Nucleus accumbens (tissue), 56 donors: ENCODE results near the gene ARHGEF37.
"Not testable (repeated sequence)": the region's sequence is repeated elsewhere in the genome, so short reads cannot be mapped to it uniquely, and the experiment has no call there.

Experiments used
- DNase-seq, 56 donors: peaks; one replicate each; lab custom pipeline; 2025; lab: John Stamatoyannopoulos, UW

Gene ARHGEF37

DNA sequence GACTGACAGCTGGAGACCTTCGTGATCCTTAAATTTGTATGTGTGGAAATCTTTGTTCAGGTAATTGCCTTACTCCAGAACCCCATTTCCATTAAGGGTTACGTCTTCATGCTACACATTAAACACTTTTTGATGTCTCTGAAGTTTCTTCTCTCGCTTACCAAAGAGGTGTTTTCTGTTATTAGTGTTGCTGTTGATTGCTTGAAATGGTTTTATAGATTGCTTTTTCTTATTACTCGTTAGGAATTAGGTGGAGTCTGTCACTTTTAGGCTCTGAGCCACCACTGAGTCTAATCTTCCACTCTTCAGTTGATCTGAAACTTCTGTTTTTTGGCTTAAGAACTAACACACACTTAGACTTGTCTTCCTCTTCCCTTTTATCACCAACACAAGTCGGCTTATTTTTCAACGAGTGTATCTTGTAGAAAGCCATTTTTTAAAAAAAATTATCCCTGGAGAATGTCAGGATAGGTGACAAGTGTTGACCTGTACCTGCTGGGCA, 86.6 kb downstream of the ARHGEF37 start:
- DNase-seq = no peak

- DNase-seq = not testable (repeated sequence)
Measured at GRCh38 chr5:149669273-149669672, 88.0 kb downstream of the ARHGEF37 start.

- DNase-seq = no peak
Measured at GRCh38 chr5:149671544-149671943, 90.2 kb downstream of the ARHGEF37 start.

DNA sequence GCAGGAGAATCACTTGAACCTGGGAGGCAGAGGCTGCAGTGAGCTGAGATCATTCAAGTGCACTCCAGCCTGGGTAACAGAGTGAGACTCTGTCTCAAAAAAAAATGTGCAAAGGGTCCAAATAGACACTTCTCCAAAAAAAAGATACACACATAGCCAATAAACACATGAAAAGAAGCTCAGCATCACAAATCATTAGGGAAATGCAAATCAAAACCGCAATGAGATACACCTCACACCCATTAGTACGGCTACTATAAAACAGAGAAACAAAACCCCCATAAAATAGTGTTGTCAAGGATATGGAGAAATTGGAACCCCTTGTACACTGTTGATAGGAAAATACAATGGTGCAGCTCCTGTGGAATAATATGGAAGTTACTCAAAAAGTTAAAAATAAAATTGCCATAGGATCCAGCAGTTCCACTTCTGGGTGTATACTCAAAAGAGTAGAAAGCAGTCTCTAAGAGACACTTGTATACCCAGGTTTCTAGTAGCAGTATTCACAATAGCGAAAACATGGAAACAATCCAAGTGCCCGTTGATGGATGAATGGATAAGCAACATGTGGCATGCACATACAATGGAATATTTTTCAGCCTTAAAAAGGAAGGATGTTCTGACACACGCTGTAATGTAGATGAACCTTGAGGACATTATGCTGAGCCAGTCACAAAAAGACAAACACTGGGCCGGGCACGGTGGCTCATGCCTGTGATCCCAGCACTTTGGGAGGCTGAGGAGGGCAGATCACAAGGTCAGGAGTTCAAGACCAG, 91.6 kb downstream of the ARHGEF37 start:
- DNase-seq = no peak

DNA sequence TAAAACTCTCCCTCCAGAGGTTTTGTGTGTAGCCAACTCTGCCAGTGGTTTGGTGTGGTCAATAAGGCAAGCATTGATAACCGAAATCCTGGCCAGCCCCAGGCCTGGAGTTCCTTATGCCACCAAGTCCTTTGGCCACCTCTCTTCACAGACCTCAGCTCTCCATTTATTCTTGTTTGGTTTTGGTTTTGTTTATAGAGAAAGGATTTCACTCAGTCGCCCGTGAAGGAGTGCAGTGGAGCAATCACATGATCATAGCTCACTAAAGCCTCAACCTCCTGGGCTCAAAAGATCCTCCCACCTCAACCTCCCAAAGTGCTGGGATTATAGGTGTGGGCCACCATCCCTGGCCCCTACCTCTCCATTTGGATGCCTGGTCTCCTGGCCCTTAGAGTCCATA, 93.4 kb downstream of the ARHGEF37 start:
- DNase-seq = no peak

GRCh38 chr5:149675610-149676201, 94.4 kb downstream of the ARHGEF37 start:
- DNase-seq = no peak

- peak in 23 of 56 donors; percentile 3 to 47 (median 13) for DNase-seq
Measured at GRCh38 chr5:149677731-149678130, 96.4 kb downstream of the ARHGEF37 start.

- DNase-seq = peak in 2 of 56 donors; percentile 5 to 13
Measured at GRCh38 chr5:149679876-149680809, 98.8 kb downstream of the ARHGEF37 start.

GRCh38 chr5:149680810-149681221, 99.5 kb downstream of the ARHGEF37 start:
- peak in 21 of 56 donors; percentile 5 to 51 (median 15) for DNase-seq

- DNase-seq = no peak
Measured at GRCh38 chr5:149681252-149681651, 100.0 kb downstream of the ARHGEF37 start.

DNA sequence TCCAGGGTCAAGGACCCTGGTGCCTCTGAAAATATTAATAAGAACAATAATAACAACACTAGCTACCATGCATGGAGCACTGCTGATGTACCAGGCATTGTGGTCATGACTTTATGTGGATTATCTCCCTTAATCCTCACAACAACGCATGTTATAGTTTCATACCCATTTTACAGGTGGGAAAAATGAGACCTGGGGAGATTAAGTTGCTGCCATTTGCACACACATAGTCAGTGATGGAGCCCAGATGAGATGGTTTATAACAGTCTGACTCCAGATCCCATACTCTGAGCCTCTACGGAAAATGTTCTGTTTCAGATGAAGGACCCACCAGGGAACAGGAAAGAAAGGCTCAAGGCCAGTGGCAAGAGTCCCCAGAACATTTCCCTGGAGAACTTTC, 100.6 kb downstream of the ARHGEF37 start:
- DNase-seq = no peak

DNA sequence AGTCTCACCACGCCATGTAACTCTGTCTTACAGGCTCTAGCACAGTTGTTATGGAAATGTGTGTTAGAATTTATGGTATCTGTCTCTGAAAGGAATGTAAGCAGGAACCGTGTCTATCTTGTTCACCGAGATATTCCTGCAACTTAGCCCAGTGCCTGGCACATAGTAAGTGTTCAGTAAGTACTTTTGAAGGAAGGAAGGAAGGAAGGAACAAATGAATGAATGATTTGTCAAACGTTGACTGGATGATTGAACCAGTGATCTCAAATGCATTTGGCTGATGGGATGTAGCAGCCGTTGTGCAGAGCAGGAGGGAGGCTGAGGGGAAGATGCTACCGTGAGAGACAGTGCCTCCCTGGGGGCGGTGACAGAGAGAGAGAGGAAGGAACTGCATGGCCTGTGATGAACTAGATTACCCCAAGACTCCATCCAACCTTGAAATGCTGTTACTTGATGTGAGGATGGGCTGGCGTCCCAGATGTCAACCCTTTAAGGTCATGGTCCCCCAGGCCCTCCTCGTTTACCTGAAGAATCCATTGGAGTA, 101.3 kb downstream of the ARHGEF37 start:
- DNase-seq = no peak

- DNase-seq = no peak
Measured at GRCh38 chr5:149683964-149684363, 102.7 kb downstream of the ARHGEF37 start.

GRCh38 chr5:149684371-149684770, 103.1 kb downstream of the ARHGEF37 start:
- no peak for DNase-seq
